GM19467 (cell line): ENCODE data around the gene UNC13D.

ENCODE experiments used
- ATAC-seq: cut with Tn5 transposase; IDR thresholded peaks from one replicate; pipeline ENCODE4 v1.9.1; 2021; ENCODE audit warnings: mild to moderate bottlenecking, moderate library complexity; ENCODE audit not compliant: unreplicated experiment

The UNC13D gene

DNA sequence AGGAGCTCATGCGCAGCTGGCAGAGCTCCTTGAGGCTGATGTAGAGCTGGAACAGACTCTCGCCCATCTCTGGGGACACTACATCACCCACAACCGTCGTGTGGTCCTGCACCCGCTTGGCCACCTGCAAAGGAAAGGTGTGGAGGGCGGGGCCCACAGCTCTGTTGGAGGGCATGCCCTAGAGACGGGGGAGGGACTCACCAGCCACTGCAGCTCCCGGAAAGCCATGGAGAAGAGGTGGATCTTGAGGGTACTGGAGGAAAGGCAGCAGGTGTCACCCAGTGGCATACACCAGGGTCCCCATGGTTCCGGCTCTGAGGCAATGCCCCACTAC, 8.6 kb downstream of the UNC13D start:
- ATAC-seq = no peak

DNA sequence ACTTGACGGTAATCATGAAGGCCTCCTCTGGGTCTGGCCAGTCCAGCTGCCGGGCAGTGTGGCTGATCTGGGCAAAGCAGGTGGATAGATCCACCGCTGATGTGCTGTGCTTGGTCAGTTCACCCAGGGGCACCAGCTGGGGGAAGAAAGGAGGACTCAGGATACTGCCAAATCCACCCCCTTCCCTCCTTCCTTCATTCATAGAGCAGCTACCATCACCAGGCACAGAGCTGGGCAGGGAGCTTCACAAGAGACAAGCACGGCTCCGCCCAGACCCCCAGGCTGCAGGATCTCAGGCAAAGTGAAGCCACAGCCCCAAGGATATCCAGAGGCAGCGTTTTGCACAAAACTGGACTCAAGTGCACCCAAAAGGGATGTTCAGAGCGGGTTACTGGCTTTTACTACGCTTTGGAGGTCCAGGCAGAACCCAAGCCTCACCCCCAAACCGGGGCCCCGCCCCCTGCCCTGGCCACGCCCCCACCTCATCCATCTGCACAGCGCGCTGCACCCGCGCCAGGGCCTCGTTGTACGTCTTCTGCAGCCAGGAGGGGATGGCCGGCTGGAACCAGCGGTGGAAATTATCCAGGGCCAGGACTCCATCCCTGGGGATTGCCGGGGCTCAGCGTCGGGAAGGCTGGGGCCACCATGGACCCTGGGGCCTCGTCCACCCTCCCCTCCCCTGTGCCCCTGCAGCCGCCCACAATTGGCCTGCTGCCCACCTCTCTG, 9.1 kb downstream of the UNC13D start:
- ATAC-seq = no peak

DNA sequence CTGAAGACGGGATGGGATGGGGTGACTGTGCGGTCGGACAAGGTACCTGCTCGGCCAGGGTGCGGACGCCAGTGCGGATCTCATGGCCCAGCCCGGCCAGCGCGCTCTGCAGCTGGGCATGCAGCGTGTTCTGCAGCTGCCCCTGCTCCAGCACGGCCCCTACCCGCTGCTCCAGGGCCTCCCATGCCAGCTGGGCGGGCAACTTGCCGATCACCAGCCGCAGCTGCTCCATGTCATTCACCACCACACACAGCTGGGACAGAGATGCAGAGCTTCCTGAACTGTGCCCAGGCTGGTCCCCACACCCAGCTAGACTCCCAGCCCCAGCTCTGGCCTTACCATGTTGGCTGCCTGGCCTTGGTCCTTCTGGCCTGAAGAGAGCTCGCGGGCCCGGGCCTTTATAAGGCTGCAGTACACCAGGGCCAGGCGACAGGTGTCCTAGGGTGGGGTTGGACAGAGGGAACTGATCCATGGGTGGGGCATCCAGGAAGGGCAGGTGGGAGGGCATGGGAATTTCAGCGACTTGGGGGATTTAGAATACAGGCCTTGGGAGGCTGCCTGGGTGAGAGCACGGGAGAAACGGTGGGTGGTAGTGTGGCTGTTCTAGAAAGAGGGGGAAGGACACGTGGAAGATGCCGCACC, 9.8 kb downstream of the UNC13D start:
- no peak for ATAC-seq

DNA sequence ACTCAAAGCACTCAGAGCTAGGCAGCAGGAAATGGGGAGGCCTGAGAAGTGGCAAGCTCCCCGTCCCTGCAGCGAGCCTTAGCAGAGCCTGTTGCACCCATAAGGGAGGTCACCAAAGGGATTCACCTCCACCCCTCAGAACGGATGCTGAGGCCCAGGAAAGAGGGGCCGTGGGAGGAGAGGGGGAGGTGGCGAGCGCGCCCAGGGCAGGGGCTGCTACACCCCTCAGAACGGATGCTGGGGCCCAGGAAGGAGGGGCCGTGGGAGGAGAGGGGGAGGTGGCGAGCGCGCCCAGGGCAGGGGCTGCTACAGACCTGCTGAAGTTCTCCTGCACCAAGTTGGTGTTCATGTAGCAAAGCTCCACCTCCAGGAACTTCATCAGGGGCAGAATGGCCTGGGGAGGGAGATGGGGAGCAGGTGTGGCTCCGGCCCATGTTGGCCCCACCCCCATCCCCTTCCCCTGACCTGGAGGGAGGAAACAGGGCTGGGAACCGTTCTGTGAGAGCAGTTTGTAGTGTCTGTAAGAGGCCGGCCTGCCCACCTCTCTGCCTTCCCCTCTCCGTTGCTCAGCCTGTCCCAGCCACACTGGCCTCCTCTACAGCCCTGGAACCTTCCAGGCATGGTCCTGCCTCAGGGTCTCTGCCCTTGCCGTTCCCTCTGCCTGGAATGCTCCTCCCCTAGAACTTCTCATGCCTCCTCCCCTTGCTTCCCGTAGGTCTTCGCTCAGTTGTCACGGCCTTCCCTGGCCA, 11.4 kb downstream of the UNC13D start:
- no peak for ATAC-seq

DNA sequence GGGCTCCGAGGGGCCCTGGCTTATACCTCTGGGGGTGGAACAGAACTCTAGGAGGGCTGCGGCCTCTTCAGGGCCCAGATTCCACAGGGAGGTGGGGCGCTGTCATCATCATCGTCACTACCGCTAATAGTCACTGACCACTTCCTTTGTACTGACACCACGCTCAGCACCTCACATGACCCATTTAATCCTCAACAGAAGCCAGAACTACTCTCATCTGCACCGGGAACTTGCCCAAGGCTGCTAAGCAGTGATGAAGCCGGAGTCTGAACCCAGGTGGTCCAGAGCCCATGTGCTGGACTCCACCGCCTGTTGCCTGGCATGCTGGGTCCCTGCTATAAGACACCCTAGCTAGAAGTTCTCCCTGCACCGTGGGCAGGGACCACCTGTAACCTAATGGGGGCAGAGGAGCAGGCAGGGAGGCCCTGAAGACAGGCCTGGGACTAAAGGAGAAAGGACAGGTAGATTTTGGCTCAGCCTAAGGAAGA, 12.0 kb downstream of the UNC13D start:
- ATAC-seq = no peak

DNA sequence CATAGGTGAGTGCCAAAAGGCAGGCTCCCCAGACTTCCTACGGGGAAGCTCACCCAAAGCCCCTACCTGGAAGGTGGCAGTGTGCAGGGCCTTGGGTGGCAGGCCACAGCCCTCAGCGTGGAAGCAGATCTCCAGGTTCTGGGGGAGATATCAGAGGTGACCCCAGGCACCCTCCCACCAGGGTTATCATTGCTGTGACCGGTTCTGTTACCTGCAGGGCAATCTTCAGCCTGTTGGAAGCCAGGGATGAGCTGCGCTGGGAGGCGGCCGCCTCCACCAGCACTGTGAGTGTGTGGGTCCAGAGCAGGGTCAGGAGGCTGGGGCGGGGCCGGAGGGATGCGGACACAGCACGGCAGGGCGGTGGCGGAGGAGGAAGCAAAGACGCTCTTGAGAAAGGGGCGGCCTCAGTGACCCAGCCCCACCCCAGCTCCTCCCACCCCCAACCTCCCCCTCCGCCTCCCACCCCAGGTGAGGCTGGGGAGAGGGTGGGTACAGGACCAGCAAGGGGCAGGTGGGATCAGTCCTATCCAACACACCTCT, 13.1 kb downstream of the UNC13D start:
- no peak for ATAC-seq

DNA sequence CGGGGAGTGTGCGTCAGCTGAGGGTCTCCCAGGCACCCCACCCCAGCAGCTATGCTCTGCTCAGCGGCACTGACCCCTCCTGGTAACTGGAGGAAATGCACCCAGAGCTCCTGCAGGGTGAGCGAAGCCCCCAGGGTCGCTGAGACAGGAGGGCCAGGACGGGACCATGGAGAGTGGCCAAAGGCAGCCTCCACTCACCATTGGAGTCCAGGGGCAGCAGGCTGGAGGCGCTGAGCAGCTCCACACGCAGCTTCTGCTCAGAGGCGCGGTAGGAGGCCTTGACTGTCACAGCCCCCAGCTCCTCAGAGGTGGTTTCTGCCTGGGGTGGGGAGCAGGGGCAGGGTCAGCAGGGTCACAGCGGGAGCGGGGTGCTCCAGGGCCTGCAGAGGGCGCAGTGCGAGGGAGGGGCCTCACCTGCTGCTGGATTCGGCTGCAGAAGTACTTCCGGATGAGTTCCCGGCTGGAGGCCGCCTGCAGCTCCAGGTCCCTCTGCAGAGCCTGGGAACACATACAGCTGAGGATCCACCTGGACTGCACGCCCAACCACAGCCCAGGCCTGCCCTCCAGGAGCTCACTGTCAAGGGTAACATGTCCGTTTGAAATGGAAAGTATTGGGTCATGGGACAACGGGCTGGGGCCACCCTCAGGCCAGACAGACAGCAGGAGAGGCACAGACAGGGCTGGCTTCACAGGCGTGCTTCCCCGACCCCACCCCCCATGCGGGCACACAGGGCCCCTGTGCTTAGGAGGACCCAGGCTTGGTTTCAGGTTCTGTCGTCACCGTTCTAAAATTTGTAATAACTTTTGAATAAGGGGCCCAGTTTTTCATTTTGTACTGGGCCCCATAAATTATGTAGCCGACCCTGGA, 13.8 kb downstream of the UNC13D start:
- ATAC-seq = no peak

DNA sequence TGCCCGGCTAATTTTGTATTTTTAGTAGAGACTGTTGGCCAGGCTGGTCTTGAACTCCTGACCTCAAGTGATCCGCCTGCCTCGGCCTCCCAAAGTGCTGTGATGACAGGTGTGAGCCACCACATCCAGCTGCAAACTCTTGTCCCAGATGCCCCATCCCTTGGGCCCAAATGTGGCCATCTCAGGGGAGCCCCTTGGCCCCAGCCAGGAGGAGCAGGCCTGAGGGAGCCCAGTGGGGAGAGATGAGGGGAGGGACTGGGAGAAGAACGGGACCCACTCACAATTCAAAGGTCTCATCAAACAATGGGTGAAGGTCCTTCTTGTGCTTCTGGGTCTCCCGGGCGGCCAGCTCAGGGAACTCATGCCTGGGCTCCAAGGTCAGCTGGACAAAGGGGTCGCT, 14.5 kb downstream of the UNC13D start:
- no peak for ATAC-seq

DNA sequence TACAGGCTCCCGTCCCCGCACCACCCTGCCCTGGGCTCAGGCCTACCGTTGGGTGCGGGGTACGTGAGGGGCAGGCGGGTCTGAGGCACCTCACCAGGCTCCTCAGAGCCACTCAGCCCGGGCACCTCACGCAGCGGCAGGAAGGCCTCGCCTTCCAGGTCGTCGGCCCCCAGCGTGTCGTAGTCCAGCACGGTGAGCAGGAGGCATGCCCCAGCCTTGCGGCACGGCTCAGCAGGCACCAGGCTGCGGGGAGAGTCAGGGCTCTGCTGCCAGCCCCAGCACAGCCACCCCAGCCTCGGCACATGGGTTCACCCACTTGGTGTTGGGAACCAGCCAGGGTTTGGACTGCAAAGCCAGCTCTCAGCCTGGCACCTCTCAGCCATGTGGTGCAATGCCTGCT, 15.5 kb downstream of the UNC13D start:
- no peak for ATAC-seq

DNA sequence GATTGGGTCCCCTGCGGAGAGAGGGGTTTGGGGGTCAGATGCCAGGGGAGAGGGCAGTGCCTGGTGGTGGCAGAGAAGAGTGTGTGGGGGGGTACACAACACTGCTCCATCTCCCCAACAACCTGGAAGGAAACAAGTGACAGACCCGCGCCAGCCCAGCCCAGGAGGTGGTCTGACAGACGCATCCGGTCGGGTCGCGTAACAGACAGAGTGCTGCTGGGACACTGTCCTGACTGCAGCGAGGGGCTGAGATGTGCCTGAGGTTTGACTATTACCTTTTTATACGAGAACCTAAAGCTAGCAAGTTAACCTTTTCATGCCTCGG, 16.2 kb downstream of the UNC13D start:
- no peak for ATAC-seq

DNA sequence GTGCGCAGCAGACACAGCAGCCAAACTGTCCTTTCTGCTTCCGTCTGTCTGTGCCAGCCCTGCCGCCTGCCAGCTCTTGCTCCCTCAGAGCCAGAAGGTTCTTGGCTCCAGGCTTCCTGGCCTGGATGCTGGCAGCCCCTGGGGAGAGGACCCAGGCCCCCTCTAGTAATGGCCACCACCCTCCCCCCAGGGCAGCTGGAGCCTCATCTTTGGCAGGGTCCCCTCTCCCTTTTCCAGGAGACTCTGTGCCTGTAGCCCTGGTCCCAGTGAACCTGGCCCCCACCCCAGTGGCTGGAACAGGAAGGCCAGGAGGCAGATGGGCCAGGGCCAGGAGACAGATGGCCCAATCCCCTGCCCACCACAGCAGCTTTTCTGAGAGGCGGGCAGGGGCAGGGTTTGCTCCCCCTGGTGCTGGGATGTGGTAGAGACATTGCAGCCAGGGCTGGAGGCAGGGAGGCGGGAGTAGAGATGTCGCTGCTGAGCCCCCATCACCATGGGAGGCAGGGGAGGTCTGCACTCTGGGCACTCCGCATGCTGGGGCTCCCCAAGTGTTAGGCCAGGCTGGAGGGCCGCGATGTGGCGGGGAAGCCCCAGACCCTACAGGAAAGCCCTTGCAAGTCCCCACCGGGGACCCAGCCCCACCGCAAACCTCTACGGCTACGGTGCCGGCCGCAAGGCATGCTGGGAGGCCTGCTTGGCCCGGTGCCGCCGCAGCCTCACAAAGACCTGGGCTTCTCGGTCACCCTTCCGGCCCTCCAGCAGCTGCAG, 16.7 kb downstream of the UNC13D start:
- no peak for ATAC-seq

DNA sequence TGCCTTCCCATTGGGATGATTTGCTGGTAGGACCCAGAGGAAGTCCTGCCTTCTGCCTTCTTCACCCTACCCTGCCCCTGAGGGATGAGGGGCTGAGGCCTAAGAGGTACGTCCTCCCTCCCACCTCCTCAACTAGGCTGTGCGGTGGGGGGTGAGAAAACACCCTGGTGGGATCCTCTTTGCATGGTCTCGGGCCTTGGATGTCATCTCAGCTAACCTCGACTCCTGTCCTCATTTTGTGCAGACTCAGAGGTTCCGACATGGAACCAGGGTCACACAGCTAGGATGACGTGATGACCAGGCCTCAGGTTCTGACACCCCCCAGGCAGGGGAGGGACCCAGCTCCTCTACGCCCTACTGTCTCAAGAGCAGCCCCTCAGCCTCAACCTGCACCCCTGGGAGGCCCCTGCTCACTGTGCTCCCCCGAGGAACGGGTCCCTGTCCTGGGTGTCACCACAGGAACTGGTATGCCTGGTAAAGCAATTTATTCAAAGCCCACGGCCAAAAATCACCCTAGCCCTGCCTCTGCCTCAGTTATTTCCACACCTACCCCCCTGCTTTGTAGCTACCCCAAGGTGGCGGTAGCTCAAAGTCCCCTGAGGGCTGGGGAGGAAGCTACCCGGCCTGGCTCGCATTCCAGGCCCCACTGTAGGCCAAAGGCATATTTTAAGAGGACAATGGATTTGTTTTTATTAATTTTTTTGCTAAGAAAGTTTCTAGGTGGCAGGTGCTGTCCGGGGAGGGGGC, 17.5 kb downstream of the UNC13D start:
- ATAC-seq = no peak

DNA sequence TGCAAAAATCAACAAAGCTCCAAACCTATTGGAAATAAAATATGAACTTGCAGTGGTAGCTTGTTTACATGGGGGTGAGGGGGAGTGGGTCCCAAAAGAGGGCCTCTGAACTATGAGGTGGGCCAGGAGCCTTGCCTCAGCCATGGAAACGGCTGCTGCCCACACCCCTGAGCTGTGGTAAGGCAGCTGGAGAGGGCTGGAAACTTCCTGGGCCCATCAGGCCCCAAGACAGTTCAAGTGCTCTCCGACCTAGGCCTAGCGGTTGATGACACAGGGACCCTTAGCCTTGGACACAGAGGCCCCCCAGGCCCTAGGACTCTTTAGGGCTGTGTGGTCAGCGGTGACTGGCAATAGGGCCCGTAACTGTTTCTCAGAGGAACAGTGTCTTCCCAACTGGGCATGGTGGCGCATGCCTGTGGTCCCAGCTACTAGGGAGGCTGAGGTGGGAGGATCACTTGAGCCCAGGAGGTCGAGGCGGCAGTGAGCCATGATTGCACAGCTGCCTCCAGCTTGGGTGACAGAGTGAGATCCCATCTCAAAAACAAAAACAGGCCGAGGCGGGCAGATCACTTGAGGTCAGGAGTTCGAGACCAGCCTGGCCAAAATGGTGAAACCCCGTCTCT, 18.3 kb downstream of the UNC13D start:
- ATAC-seq = no peak

DNA sequence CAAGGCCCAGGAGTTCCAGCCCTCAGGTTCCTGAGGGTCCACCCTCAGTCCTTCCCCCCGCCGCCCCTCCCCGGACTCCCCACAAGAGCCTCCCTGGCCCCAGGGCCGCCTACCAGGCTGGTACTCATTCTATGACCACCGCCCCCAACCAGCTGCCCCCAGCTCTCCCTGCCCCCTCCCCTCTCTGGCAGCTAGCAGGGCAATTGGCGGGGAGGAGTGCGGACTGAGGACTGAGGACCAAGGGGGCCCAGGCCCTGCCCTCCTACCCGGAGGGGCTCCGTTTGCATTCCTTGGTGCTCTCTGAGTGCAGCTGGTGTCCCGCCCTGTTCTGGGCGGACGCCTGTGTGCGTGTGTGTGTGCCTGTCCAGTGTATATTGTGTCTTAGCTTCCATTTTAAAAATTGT, 19.1 kb downstream of the UNC13D start:
- no peak for ATAC-seq

DNA sequence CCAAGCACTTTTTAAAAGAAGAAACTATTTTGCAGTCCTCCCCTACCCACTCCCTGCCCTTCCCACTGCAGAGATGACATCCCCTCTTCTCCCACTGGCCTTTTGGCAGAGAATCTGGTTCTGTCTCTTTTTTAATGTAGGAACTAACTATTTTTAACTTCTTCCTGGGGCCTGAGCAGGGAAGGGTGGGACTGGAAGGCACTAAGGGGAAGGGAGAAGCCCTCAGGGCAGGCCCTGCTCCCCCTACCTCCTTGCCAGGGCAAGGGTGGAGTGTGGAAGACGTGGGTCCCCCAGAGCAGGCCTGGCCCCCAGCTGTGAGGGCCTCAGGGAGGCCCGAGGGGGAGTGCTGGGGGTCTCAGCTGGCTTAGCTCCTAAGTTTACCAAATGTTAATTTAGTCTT, 19.5 kb downstream of the UNC13D start:
- ATAC-seq = no peak

DNA sequence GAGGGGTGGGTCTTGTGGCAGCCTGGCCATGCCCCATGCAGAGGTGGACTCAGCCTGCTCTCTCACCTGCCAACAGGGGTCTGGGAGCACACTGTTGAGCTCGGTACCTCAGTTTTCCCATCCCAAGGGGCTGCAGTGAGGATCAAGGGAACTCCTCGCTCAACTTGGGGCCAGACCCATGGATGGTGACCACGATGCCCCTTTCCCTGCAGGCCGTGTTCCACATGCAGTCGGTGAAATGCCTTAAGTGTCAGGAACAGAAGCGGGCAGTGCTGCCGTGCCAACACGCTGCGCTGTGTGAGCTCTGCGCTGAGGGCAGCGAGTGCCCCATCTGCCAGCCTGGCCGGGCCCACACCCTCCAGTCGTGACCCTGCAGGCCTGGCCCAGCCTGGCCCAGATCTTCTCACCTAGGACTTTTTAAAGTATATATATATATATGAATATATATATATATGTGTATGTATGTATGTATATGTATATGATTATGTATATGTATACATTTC, 20.1 kb downstream of the UNC13D start:
- no peak for ATAC-seq

DNA sequence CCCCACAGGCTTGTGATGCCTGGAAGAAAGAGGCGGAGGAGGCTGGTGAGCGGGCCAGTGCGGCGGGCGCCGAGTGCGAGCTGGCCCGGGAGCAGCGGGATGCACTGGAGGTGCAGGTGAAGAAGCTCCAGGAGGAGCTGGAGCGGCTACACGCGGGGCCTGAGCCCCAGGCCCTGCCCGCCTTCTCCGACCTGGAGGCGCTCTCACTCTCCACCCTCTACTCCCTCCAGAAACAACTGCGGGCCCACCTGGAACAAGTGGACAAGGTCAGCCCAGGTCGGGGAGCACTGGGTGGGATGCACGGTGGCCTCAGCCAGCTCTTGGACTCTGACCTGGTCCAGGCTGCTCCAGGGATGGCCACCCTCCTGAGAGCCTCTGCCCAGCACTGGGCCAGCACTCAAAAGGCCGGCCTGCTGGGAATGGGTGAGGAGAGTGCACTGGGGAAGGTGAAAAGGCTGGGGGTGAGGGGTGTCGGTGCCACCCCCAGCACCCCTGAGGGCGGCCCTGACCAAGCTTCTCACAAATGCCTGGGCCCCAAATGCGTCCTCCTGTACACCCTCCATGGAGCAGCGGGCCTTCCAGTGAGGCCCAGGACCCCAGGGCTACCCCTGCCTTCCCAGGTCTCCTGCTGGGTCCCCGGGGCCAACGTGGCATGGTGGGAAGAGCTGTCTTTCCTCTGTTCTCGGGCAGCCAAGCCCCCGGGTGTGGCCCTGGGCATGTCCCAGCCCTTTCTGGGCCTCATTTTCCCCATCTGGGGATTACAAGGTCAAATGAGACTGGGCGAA, 20.8 kb downstream of the UNC13D start:
- no peak for ATAC-seq

DNA sequence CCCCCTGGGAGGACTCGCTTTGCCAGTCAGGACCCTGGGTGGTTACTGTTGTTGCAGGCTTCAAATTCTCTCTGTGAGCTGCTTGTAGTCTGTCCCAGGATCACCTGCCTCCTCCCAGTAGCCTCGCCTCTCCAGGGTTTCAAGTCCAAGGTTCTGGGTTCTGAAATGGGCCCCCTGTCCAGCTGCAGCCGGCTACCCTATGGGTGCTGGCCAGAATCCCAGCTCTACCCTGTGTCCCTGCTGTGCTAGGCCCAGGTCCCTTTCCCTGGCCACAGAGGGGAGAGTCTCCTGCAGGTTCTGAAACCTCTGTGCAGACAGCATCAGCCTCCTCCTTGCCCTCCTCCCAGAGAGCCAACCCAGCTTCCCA, 21.4 kb downstream of the UNC13D start:
- ATAC-seq = no peak
